Measurements from ENCODE around the gene ABRACL.
"Not testable (repeated sequence)": the region's sequence is repeated elsewhere in the genome, so short reads cannot be mapped to it uniquely, and the experiment has no call there.

Gene ABRACL

GRCh38 chr6:139013185-139013800, 15.3 kb upstream of the ABRACL start:
- no peak for DNase-seq

DNA sequence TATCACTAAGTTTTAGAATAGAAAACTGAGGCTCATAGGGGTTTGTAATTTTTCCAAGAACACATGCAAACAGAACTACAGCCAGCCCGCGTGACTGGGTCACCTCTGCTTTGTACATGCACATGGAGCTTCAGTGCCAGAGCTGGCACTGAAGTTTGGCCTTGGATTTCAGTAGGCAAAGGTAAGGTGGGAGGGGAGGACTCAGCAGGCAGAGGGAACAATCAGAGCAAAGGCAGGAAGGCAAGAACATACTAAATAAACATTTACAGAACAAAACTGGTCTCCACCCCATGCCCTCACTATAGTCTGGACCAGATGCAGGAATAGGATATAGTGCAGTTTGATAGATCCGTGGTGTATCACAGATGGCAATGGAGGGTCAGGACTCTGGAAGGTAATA, 13.6 kb upstream of the ABRACL start:
- DNase-seq: peak; percentile 50

GRCh38 chr6:139016337-139017213, 12.0 kb upstream of the ABRACL start:
- DNase-seq: no peak

GRCh38 chr6:139017227-139017626, 11.3 kb upstream of the ABRACL start:
- DNase-seq: no peak

- DNase-seq: no peak
These were observed 8.8 kb upstream of the ABRACL start for GRCh38 chr6:139019722-139020121.

GRCh38 chr6:139020689-139021088, 7.9 kb upstream of the ABRACL start:
- DNase-seq: no peak

DNA sequence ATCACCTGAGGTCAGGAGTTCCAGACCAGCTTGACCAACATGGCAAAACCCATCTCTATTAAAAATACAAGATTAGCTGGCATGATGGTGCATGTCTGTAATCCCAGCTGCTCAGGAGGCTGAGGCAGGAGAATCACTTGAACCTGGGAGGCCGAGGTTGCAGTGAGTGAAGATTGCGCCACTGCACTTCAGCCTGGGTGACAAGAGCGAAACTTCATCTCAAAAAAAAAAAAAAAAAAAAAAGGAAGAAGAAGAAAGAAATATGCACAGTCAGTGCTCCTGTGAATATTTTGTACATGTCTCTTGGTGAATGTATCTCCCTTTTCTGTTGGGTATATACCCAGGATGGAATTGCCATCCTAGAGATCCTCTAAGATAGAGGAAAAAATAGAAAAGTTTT, 3.1 kb upstream of the ABRACL start:
- not testable (repeated sequence) for DNase-seq

DNA sequence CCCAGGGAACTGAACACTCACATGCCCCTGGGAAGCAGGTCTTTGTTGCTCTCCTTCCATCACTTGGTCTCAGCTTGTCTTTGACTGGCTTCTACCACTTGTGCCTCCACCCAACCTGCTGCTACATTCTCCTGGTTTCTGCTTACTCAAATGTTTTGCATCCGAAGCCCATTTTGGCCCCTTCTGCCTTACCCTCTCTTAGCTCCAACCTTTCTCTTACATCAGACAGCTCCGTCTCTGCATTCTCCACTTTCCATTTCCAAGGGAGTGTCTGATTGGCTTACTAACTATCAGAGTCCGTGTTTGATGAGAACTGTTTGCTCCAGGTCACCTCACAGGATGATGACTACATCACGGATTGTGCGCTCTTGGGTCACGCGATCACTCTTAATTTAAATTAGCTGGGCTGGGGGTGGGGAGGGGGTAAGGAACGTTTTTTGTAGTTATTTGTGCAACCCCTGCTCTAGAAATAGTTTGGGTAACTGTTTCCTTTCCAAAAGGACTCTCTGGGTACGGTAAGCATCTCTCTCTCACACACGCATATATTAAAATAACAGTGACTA, 844 bp upstream of the ABRACL start:
- peak; percentile 91 for DNase-seq

- no peak for DNase-seq
These were observed 309 bp upstream of the ABRACL start for GRCh38 chr6:139028215-139028657.

GRCh38 chr6:139029470-139030227, 1.1 kb downstream of the ABRACL start:
- peak; percentile 83 for DNase-seq

GRCh38 chr6:139030228-139030963, 1.9 kb downstream of the ABRACL start:
- DNase-seq: peak; percentile 24

GRCh38 chr6:139037490-139037889, 8.9 kb downstream of the ABRACL start:
- no peak for DNase-seq

DNA sequence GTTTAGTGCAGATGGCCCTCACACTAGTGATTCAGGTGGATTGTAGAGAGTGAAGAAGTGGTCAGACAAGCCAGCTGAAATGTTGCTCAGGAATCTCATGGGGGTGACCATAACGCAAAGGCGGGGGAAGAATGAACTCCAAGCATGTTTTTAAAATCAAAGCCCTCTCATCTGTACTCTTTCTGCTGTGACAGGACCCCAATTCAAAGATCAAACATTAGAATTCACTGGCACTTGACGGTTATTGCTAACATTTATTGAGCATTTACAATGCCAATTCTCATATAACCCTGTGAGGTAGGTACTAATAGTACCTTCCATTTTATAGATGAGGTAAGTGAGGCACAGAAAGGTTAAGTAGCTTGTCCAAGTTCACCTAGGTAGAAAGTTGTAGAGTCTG, 15.7 kb downstream of the ABRACL start:
- DNase-seq: no peak

- no peak for DNase-seq
These were observed 19.1 kb downstream of the ABRACL start for GRCh38 chr6:139047677-139048076.

- DNase-seq: not testable (repeated sequence)
These were observed 20.4 kb downstream of the ABRACL start for GRCh38 chr6:139048912-139049311.

DNA sequence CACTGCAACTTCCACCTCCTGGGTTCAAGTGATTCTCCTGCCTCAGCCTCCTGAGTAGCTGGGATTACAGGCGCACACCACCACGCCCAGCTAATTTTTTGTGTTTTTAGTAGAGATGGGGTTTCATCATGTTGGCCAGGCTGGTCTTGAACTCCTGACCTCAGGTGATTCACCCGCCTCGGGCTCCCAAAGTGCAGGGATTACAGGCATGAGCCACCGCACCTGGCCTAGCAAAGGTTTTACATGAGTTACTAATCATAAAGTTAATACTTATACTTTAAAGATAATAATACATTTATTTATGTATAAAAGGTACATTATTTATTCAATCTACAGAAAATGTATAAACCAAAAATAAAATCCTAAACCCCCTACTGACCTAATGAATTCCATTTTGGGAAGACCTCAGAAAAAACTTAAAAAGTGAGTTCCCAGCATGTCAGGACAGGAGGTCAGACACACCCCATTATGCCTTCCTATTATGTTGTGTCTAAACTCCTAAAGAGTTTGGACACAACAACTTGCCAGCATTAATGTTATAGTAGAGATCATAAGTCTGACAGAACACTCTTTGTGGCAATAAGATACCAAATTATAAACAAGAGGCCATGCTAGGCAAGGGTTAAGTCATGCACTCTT, 21.7 kb downstream of the ABRACL start:
- DNase-seq: not testable (repeated sequence)

DNA sequence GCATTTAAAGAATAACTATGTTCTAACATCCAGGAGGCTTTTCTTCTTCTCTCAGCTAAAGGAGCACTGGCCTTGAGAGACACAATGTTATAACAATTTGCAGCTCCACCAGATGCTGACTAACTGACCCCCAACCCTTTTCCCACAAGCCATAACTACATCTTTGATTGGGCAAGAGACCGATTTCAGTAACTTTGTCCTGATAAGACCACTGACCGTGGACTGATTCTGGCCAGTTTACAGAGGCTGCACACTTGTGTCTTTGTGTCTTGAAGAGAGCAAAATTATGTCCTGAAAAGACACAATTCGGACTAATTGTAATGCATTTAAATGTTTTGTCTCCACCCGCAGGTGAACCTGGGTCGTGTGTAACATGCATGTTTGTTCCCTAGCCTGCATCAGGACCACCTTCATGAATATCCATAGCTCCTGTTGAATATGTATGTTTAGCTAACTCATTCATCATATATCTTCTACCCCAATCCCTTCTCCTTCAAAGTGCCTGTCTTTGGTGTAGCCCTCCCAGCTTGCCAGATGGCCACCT, 22.3 kb downstream of the ABRACL start:
- peak; percentile 9 for DNase-seq

- no peak for DNase-seq
These were observed 23.0 kb downstream of the ABRACL start for GRCh38 chr6:139051396-139052060.

DNA sequence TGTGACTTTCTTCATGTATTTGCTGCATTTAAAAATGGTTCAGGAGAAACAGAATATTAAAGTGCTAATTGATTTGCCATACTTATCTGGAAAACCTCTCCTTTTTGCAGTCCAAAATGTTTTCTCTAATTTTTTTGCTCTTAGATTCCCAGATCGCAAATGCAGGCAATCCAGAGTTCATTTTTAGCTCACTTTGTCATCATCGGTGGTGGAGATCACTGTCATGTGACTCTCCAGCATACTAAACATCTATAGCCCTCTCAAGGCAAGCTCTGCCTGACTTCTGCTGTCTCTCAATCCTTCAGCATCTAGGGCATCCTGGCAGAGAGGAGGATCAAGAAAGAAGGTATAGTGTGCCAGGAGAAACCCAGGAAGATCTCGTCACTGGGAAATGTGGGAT, 24.8 kb downstream of the ABRACL start:
- DNase-seq: no peak

GRCh38 chr6:139054001-139054400, 25.5 kb downstream of the ABRACL start:
- no peak for DNase-seq

DNA sequence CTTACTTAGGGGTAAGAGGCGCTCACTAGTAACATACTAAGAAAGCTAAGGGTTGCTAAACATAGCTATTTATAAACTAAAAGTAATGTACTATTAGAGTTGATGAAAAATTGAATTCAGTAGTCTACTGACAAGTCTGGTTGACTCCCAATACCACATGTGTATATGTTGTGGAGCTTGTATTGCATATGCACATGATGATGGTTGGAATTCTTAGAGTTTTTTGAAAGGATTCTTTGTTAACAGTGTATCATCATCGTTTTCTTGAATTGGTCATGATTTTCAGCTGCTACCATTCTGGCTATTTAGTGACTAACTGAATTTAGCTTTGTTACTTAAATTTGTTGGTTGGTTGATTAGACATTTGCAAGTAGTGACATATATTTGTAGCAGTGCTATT, 27.2 kb downstream of the ABRACL start:
- DNase-seq: no peak

Data from NCI-H146 (cell line).